H1 (cell line): Measurements from ENCODE around the gene RRAS. TPM values are rescaled to one million over a fixed set of nuclear protein-coding genes. Genes with fewer than 3 reads are reported as not detected.

ENCODE experiments used
- CTCF ChIA-PET: fragments of 300-600 bp; sonication (Branson Sonifier 250); formaldehyde crosslinking; loops from one replicate; lab custom pipeline; 2021; ENCODE audit not compliant: partially characterized antibody; lab: Charles Lee
- POLR2A ChIA-PET: fragments of 300-600 bp; sonication (Branson Sonifier 250); formaldehyde crosslinking; loops from one replicate; lab custom pipeline; 2021; ENCODE audit warnings: inconsistent platforms; ENCODE audit not compliant: partially characterized antibody; lab: Charles Lee
- DNase-seq, 2 experiments: peaks; one replicate each; pipeline versions ENCODE4 v3.0.0 to v3.0.0-alpha.2; 2010 to 2022; ENCODE audit warnings: low spot score in 2 of 2, low read depth in 1 of 2, mixed read lengths in 1 of 2
- FAIRE-seq: peaks from 2 replicates; lab custom pipeline; 2011; peaks lifted over from hg19 to GRCh38; lab: Jason Lieb, UNC
- H2AFZ ChIP-seq: 2 replicates; pipeline ENCODE4 v1.8.1; 2012; ENCODE audit warnings: low read length, inconsistent platforms
- H2AK5ac ChIP-seq: 2 replicates; pipeline ENCODE4 v1.6.1; 2013; ENCODE audit warnings: low read depth, low read length
- H2BK120ac ChIP-seq: replicated peaks from 2 replicates; pipeline ENCODE3; 2013; ENCODE audit warnings: low read depth, low read length, inconsistent platforms
- H2BK12ac ChIP-seq: 2 replicates; pipeline ENCODE4 v1.6.1; 2013; ENCODE audit warnings: low read depth, low read length
- H2BK15ac ChIP-seq: 2 replicates; pipeline ENCODE4 v1.6.1; 2013; ENCODE audit warnings: low read length
- H2BK20ac ChIP-seq: 2 replicates; pipeline ENCODE4 v1.6.1; 2013; ENCODE audit warnings: low read length
- H2BK5ac ChIP-seq: 2 replicates; pipeline ENCODE4 v1.6.1; 2013; ENCODE audit warnings: low read depth, low read length
- H3K14ac ChIP-seq: 2 replicates; pipeline ENCODE4 v1.6.1; 2013; ENCODE audit warnings: inconsistent platforms; ENCODE audit not compliant: insufficient read length
- H3K18ac ChIP-seq: 2 replicates; pipeline ENCODE4 v1.6.1; 2013; ENCODE audit warnings: low read length; ENCODE audit errors: extremely low read depth
- H3K23ac ChIP-seq: 2 replicates; pipeline ENCODE4 v1.6.1; 2013; ENCODE audit warnings: inconsistent platforms; ENCODE audit not compliant: insufficient read length
- H3K23me2 ChIP-seq: 2 replicates; pipeline ENCODE4 v1.6.1; 2013; ENCODE audit warnings: low read depth, low read length
- H3K27ac ChIP-seq: 2 replicates; pipeline ENCODE4 v1.6.1; 2011; ENCODE audit warnings: low read depth, low read length, inconsistent platforms
- H3K27me3 ChIP-seq, 4 experiments: replicated peaks in 1 of 4; 1 replicate in 1 of 4; 2 replicates in 3 of 4; pipeline versions ENCODE4 v1.6.1 to v1.8.1; 2011 to 2013; ENCODE audit warnings: low read length in 3 of 4, mild to moderate bottlenecking in 3 of 4, inconsistent platforms in 2 of 4, mixed read lengths in 2 of 4, moderate library complexity in 1 of 4; ENCODE audit not compliant: control insufficient read depth in 3 of 4, insufficient read depth in 3 of 4; ENCODE audit errors: extremely low read depth in 1 of 4
- H3K36me3 ChIP-seq, 4 experiments: 2 replicates each; pipeline versions ENCODE4 v1.6.1 to v1.8.1; 2011 to 2013; ENCODE audit warnings: mild to moderate bottlenecking in 4 of 4, low read length in 3 of 4, moderate library complexity in 2 of 4, control low read depth in 1 of 4, inconsistent platforms in 1 of 4; ENCODE audit not compliant: insufficient read depth in 4 of 4, control insufficient read depth in 2 of 4
- H3K4ac ChIP-seq: replicated peaks from 2 replicates; pipeline ENCODE3; 2013; ENCODE audit warnings: low read length, low read depth, mixed read lengths, inconsistent platforms; ENCODE audit not compliant: insufficient read length
- H3K4me1 ChIP-seq, 4 experiments: replicated peaks in 1 of 4; 1 replicate in 1 of 4; 2 replicates in 3 of 4; pipeline versions ENCODE4 v1.6.1 to v1.8.1; 2011 to 2013; ENCODE audit warnings: low read length in 3 of 4, inconsistent platforms in 2 of 4, mixed read lengths in 1 of 4; ENCODE audit not compliant: insufficient read depth in 4 of 4, control insufficient read depth in 3 of 4
- H3K4me2 ChIP-seq, 2 experiments: 2 replicates each; pipeline versions ENCODE4 v1.6.1 to v1.8.1; 2011 to 2013; ENCODE audit warnings: low read depth in 2 of 2, low read length in 2 of 2, control low read depth in 1 of 2, inconsistent platforms in 1 of 2, mild to moderate bottlenecking in 1 of 2; ENCODE audit not compliant: insufficient read depth in 1 of 2
- H3K4me3 ChIP-seq, 4 experiments: fragments of 200-600, 300-600 bp in 1 of 4; sonication (generic), shearing (Covaris generic), sonication (Bioruptor Twin) in 1 of 4; 2 replicates each; pipeline versions ENCODE4 v1.5.1 to v1.8.1; 2011 to 2016; ENCODE audit warnings: low read length in 4 of 4, low read depth in 3 of 4, control low read depth in 2 of 4, inconsistent platforms in 2 of 4, mild to moderate bottlenecking in 2 of 4, mixed read lengths in 1 of 4, moderate library complexity in 1 of 4; ENCODE audit not compliant: insufficient read depth in 2 of 4; ENCODE audit errors: extremely low read depth in 1 of 4
- H3K56ac ChIP-seq: replicated peaks from 2 replicates; pipeline ENCODE3; 2013; ENCODE audit warnings: low read depth, mild to moderate bottlenecking, mixed read lengths, low read length, inconsistent platforms; ENCODE audit not compliant: insufficient read length
- H3K79me1 ChIP-seq: 2 replicates; pipeline ENCODE4 v1.6.1; 2013; ENCODE audit warnings: low read depth, low read length, control low read depth
- H3K79me2 ChIP-seq, 2 experiments: 2 replicates each; pipeline versions ENCODE4 v1.6.1 to v1.8.1; 2012 to 2013; ENCODE audit warnings: low read length in 2 of 2, mild to moderate bottlenecking in 2 of 2, inconsistent platforms in 1 of 2; ENCODE audit not compliant: insufficient read depth in 2 of 2, control insufficient read depth in 1 of 2
- H3K9ac ChIP-seq, 4 experiments: replicated peaks in 1 of 4; 1 replicate in 1 of 4; 2 replicates in 3 of 4; pipeline versions ENCODE4 v1.6.1 to v1.8.1; 2011 to 2013; ENCODE audit warnings: low read depth in 3 of 4, low read length in 3 of 4, control low read depth in 2 of 4, mild to moderate bottlenecking in 2 of 4, moderate library complexity in 2 of 4, inconsistent platforms in 1 of 4; ENCODE audit errors: extremely low read depth in 1 of 4
- H3K9me3 ChIP-seq, 2 experiments: 2 replicates each; pipeline versions ENCODE4 v1.6.1 to v1.8.1; 2012 to 2013; ENCODE audit warnings: mild to moderate bottlenecking in 2 of 2, moderate library complexity in 2 of 2, control low read depth in 1 of 2, inconsistent platforms in 1 of 2, low read depth in 1 of 2, low read length in 1 of 2, mixed read lengths in 1 of 2; ENCODE audit not compliant: insufficient read depth in 2 of 2
- H4K20me1 ChIP-seq, 2 experiments: replicated peaks in 1 of 2; 2 replicates each; pipeline versions ENCODE3 to v1.8.1; 2011 to 2013; ENCODE audit warnings: inconsistent platforms in 2 of 2, low read length in 2 of 2, mild to moderate bottlenecking in 1 of 2; ENCODE audit not compliant: insufficient read depth in 2 of 2, control insufficient read depth in 1 of 2
- H4K5ac ChIP-seq: 2 replicates; pipeline ENCODE4 v1.6.1; 2013; ENCODE audit warnings: low read length, low read depth, mixed read lengths, inconsistent platforms; ENCODE audit not compliant: insufficient read length
- H4K8ac ChIP-seq: 2 replicates; pipeline ENCODE4 v1.8.0; 2013; ENCODE audit warnings: mild to moderate bottlenecking, moderate library complexity, low read length, inconsistent platforms; ENCODE audit not compliant: insufficient read depth; ENCODE audit errors: extremely low read depth
- H4K91ac ChIP-seq: replicated peaks from 2 replicates; pipeline ENCODE3; 2013; ENCODE audit warnings: low read length, mixed read lengths, inconsistent platforms; ENCODE audit not compliant: insufficient read length
- BACH1 ChIP-seq: IDR thresholded peaks from 2 replicates; pipeline ENCODE4 v1.6.1; 2012; ENCODE audit warnings: low read length, improper control_type of control experiment
- CBX5 ChIP-seq: fragments of 300-800, 300-1000 bp; sonication (generic); IDR thresholded peaks from 2 replicates; pipeline ENCODE4 v1.7.1; 2016; ENCODE audit warnings: antibody characterized with exemption, low read length, low read depth
- MAFK ChIP-seq: IDR thresholded peaks from 2 replicates; pipeline ENCODE4 v1.6.1; 2012; ENCODE audit warnings: low read depth, mild to moderate bottlenecking, improper control_type of control experiment, low read length
- RNF2 ChIP-seq: fragments of 200-900, 300-1000 bp; sonication (generic); IDR thresholded peaks from 2 replicates; pipeline ENCODE4 v1.7.1; 2016; ENCODE audit warnings: borderline replicate concordance, low read depth, mild to moderate bottlenecking, antibody characterized with exemption, low read length; ENCODE audit not compliant: poor library complexity, severe bottlenecking; ENCODE audit errors: missing control alignments
- SIX5 ChIP-seq: IDR thresholded peaks from 2 replicates; pipeline ENCODE4 v1.6.1; 2011; ENCODE audit warnings: mild to moderate bottlenecking, low read depth, low read length
- TAF1 ChIP-seq: IDR thresholded peaks from 2 replicates; pipeline ENCODE4 v1.6.1; 2011; ENCODE audit warnings: mild to moderate bottlenecking, low read depth, low read length
- WGBS, 2 experiments: shearing (Covaris generic) in 1 of 2; methylation state at CpG; one replicate each; pipeline versions ENCODE4 v1.1.6 to v1.1.7; 2013 to 2015; ENCODE audit warnings: low lambda C conversion rate in 2 of 2, mixed read lengths in 2 of 2, inconsistent platforms in 1 of 2, low coverage in 1 of 2, missing lambda C conversion rate in 1 of 2; ENCODE audit not compliant: insufficient replicate concordance in 2 of 2, insufficient coverage in 1 of 2, insufficient read length in 1 of 2; ENCODE audit errors: extremely low coverage in 1 of 2, missing lambda C conversion rate in 1 of 2; 5-methylcytosine and 5-hydroxymethylcytosine counted together
- polyA plus RNA-seq, 7 experiments: library from polyadenylated mRNA; depleted of rRNA in 3 of 7; stranded (reverse) in 5 of 7; unstranded in 2 of 7; fragments of >200 nt in 5 of 7; fragments of 200-250 nt in 2 of 7; gene quantifications; 1 replicate in 5 of 7; 2 replicates in 1 of 7; 4 replicates in 1 of 7; pipeline versions ENCODE4 v1.2.1 to v1.2.3, GENCODE V29; 2011 to 2013; ENCODE audit warnings: missing spikeins in 2 of 7, mixed read lengths in 2 of 7
- total RNA-seq: library from RNA; stranded (reverse); fragmentation: NEBNext Ultra II Directional; extraction: Animal tissue kit (Norgen Biotek cat#: 25700); gene quantifications from 2 replicates; pipeline ENCODE4 v1.2.1, GENCODE V29; 2021

Gene RRAS
- total and polyA plus RNA-seq, 2 of the 8 experiments (the other 6 are each of a cell fraction or from before 2014, with no cell fraction given) = 17.7 to 49.1 TPM

- Histone ChIP-seq H2BK15ac (no peak overlapping the region), H3K4me3 (peak overlapping the region in 2 of 4 experiments; percentile 26 to 51; a peak in 2 of 8 replicates), H3K4me1 (peaks cover 0 to 6% (median 2%) of the 10 kb centered on the region in 4 experiments; a peak in 4 of 7 replicates), H4K91ac (peak overlapping the region; percentile 58), H3K23ac (no peak overlapping the region), H3K79me1 (no peaks in the 10 kb centered on the region; the same call in 1 of the 2 replicates), H3K4me2 (peak overlapping the region; percentile 12 to 70), H2BK20ac (no peak overlapping the region), H2AK5ac (no peak overlapping the region), H3K56ac (no peak overlapping the region), H3K27me3 (no peaks in the 10 kb centered on the region), H2BK5ac (peak overlapping the region; percentile 41), H2BK12ac (no peak overlapping the region), H2BK120ac (no peak overlapping the region), H3K79me2 (peaks cover 4 to 7% of the 10 kb centered on the region in 2 experiments; a peak in 1 of 4 replicates), H3K18ac (no peak overlapping the region), H3K9ac (peak overlapping the region in 2 of 4 experiments; percentile 51 to 53; a peak in 4 of 7 replicates), H3K14ac (no peak overlapping the region), H4K20me1 (peaks cover 0 to 3% of the 10 kb centered on the region in 2 experiments), H4K5ac (no peak overlapping the region), H3K9me3 (no peaks in the 10 kb centered on the region), H3K27ac (peak overlapping the region; percentile 46; the same call in 1 of the 2 replicates), H2AFZ (peak overlapping the region; percentile 70; the same call in 1 of the 2 replicates), H3K23me2 (no peaks in the 10 kb centered on the region; the same call in 1 of the 2 replicates), H3K36me3 (peaks cover 2 to 21% (median 9%) of the 10 kb centered on the region in 4 experiments; a peak in 7 of 8 replicates), H4K8ac (peak overlapping the region; percentile 78; the same call in 1 of the 2 replicates), H3K4ac (no peak overlapping the region)
- FAIRE-seq (no peak), DNase-seq (peak; percentile 74 to 95)
- 17% methylated on average over 24 of the region's 28 CpGs; no CpG with 5 or more reads in 1 of the 2 experiments for WGBS, 2 experiments
- CTCF ChIA-PET = interaction anchor here (0.7 to 7.4 kb wide), 23 partner anchors 8 to 905 kb away, joined by 3 to 39 read pairs (median 5); partner anchors contain the start of genes CPT1C, RCN3, RRAS and SCAF1
- POLR2A ChIA-PET = interaction anchor here (0.6 to 14.5 kb wide), 13 partner anchors 9 to 176 kb away, joined by 3 to 275 read pairs (median 4); partner anchors contain the start of genes ADM5, BCL2L12, CPT1C and IRF3
- no peak for TF ChIP-seq RNF2
- peak; percentile 52; the same call in 1 of the 2 replicates for TF ChIP-seq TAF1
- no peak for TF ChIP-seq SIX5
- TF ChIP-seq BACH1 = no peak
- TF ChIP-seq MAFK = no peak
- no peak for TF ChIP-seq CBX5
Observed at GRCh38 chr19:49672131-49672919, 32.4 kb upstream of the RRAS start.
